K562 (cell line): ENCODE results near the gene MT1X. TPM values are rescaled to one million over a fixed set of nuclear protein-coding genes. Genes with fewer than 3 reads are reported as not detected.
A peak's percentile ranks its signal among the peaks of the same experiment; 100 is the strongest.
"Not testable (repeated sequence)": the region's sequence is repeated elsewhere in the genome, so short reads cannot be mapped to it uniquely, and the experiment has no call there.

ENCODE experiments used
- ATAC-seq: fragments of 200-7000 bp; cut with Tn5 transposase; 3 replicates; pipeline ENCODE4 v1.9.1; 2020; ENCODE audit warnings: moderate library complexity
- BruUV-seq: library from RNA; stranded (reverse); fragments of 400-500 nt; replicated peaks from 2 replicates; lab custom pipeline; 2021; lab: Mats Ljungman, UMichigan
- CTCF ChIA-PET: fragments of 300-600 bp; formaldehyde crosslinking; extraction: SDS; loops from one replicate; lab custom pipeline; 2021; ENCODE audit warnings: low intra/inter-chr PET ratio; lab: Yijun Ruan, JAX
- POLR2A ChIA-PET: fragments of 300-600, 350-650 bp; sonication (Branson Sonifier 250); formaldehyde crosslinking; extraction: SDS; loops from one replicate; lab custom pipeline; 2021; ENCODE audit warnings: antibody characterized with exemption, inconsistent platforms; lab: Yijun Ruan, JAX
- DNase-seq, 4 experiments: peaks; one replicate each; pipeline versions ENCODE4 v3.0.0 to v3.0.0-alpha.2; 2011 to 2018; ENCODE audit warnings: low spot score in 3 of 4, mixed read lengths in 3 of 4; ENCODE audit errors: extremely low read depth in 1 of 4
- FAIRE-seq: peaks from 2 replicates; lab custom pipeline; 2011; peaks lifted over from hg19 to GRCh38; lab: Jason Lieb, UNC
- H2AFZ ChIP-seq: 2 replicates; pipeline ENCODE4 v1.6.0; 2011; ENCODE audit warnings: low read depth, low read length, control low read depth, inconsistent platforms
- H3K27ac ChIP-seq: fragments of 200-600 bp; 3 replicates; pipeline ENCODE4 v1.8.0; 2011; ENCODE audit warnings: low read depth, mild to moderate bottlenecking, control low read depth, inconsistent platforms, low read length, moderate library complexity, mixed read lengths; ENCODE audit errors: extremely low read depth
- H3K27me3 ChIP-seq, 2 experiments: fragments of 300-600 bp in 1 of 2; 2 replicates in 1 of 2; 3 replicates in 1 of 2; pipeline versions ENCODE4 v1.6.0 to v1.8.0; 2011; ENCODE audit warnings: inconsistent platforms in 2 of 2, low read length in 2 of 2, mild to moderate bottlenecking in 1 of 2, mixed read lengths in 1 of 2, moderate library complexity in 1 of 2; ENCODE audit not compliant: control insufficient read depth in 2 of 2, insufficient read depth in 2 of 2
- H3K36me3 ChIP-seq: fragments of 300-600 bp; 3 replicates; pipeline ENCODE4 v1.8.0; 2011; ENCODE audit warnings: mild to moderate bottlenecking, low read length, inconsistent platforms; ENCODE audit not compliant: control insufficient read depth, insufficient read depth
- H3K4me1 ChIP-seq, 2 experiments: fragments of 200-600 bp in 1 of 2; replicated peaks in 1 of 2; 2 replicates in 1 of 2; 3 replicates in 1 of 2; pipeline versions ENCODE4 v1.5.1 to v1.8.0; 2011; ENCODE audit warnings: inconsistent platforms in 2 of 2, low read length in 2 of 2, mild to moderate bottlenecking in 1 of 2, mixed read lengths in 1 of 2, moderate library complexity in 1 of 2; ENCODE audit not compliant: control insufficient read depth in 2 of 2, insufficient read depth in 2 of 2
- H3K4me2 ChIP-seq: 2 replicates; pipeline ENCODE4 v1.6.1; 2011; ENCODE audit warnings: low read length, control low read depth, inconsistent platforms, mixed read lengths; ENCODE audit not compliant: insufficient read depth
- H3K4me3 ChIP-seq: fragments of 200-600 bp; sonication (generic), shearing (Covaris generic); 2 replicates; pipeline ENCODE4 v1.5.1; 2016; ENCODE audit warnings: control low read depth, inconsistent platforms
- H3K79me2 ChIP-seq: fragments of 200-600 bp; 3 replicates; pipeline ENCODE4 v1.8.0; 2011; ENCODE audit warnings: low read length, inconsistent platforms; ENCODE audit not compliant: control insufficient read depth, insufficient read depth
- H3K9ac ChIP-seq, 2 experiments: 2 replicates each; pipeline versions ENCODE4 v1.6.0 to v1.6.1; 2011; ENCODE audit warnings: low read depth in 2 of 2, low read length in 2 of 2, control low read depth in 1 of 2, inconsistent platforms in 1 of 2, mild to moderate bottlenecking in 1 of 2, mixed read lengths in 1 of 2; ENCODE audit not compliant: insufficient read depth in 1 of 2
- H3K9me1 ChIP-seq: one replicate; pipeline ENCODE4 v1.6.0; 2011; ENCODE audit warnings: inconsistent platforms, mild to moderate bottlenecking, low read length, moderate library complexity; ENCODE audit not compliant: control insufficient read depth, insufficient read depth
- H3K9me3 ChIP-seq: replicated peaks from 2 replicates; pipeline ENCODE4 v1.5.1; 2011; ENCODE audit warnings: low read depth, low read length, inconsistent platforms; ENCODE audit not compliant: control insufficient read depth, insufficient read depth
- H4K20me1 ChIP-seq: replicated peaks from 2 replicates; pipeline ENCODE4 v1.6.1; 2011; ENCODE audit warnings: low read length, inconsistent platforms, mixed read lengths; ENCODE audit not compliant: control insufficient read depth, insufficient read depth
- BRF1 ChIP-seq: IDR thresholded peaks from 3 replicates; pipeline ENCODE4 v1.6.1; 2011; ENCODE audit warnings: borderline replicate concordance, mild to moderate bottlenecking; ENCODE audit not compliant: insufficient read length; ENCODE audit errors: extremely low read depth
- CEBPG ChIP-seq, 3 experiments: fragments of 200-800 bp in 1 of 3; sonication (Bioruptor generic) in 1 of 3; sonication (generic) in 1 of 3; formaldehyde crosslinking in 1 of 3; IDR thresholded peaks in 2 of 3; conservative IDR thresholded peaks in 1 of 3; 2 replicates each; pipeline versions ENCODE4 v1.6.1 to v1.8.0; 2016 to 2022; ENCODE audit warnings: missing compliant biosample characterization in 2 of 3, missing genetic modification characterization in 2 of 3, mild to moderate bottlenecking in 1 of 3, missing genetic modification reagents in 1 of 3
- WGBS: fragments of 100-300 bp; shearing (Covaris generic); methylation state at CpG from one replicate; pipeline ENCODE4 v1.1.6; 2016; ENCODE audit warnings: low coverage, mixed read lengths; ENCODE audit not compliant: insufficient coverage; ENCODE audit errors: missing lambda C conversion rate; 5-methylcytosine and 5-hydroxymethylcytosine counted together
- in situ Hi-C: fragments of 300-500 bp; cut with MboI; formaldehyde crosslinking; loops from 4 replicates; pipeline ENCODE4 v1.15.0; 2018; ENCODE audit warnings: inconsistent platforms, mixed read lengths
- intact Hi-C: fragments of 100-400 bp; cut with micrococcal nuclease; formaldehyde crosslinking; loops from 2 replicates; pipeline ENCODE4 v1.14.2; 2022
- polyA plus RNA-seq, 8 experiments: library from polyadenylated mRNA; depleted of rRNA in 4 of 8; stranded (reverse) in 5 of 8; unstranded in 3 of 8; fragments of >200 nt; fragmentation: Nextera tagmentation in 2 of 8; fragmentation: Illumina TruSeq in 1 of 8; extraction: Ambion mirVana in 2 of 8; extraction: Trizol in 1 of 8; gene quantifications; 2 replicates each; pipeline versions ENCODE4 v1.2.1 to v1.2.3, GENCODE V29; 2011 to 2014; ENCODE audit warnings: inconsistent platforms in 1 of 8, missing spikeins in 1 of 8
- total RNA-seq, 7 experiments: library from RNA; depleted of rRNA in 6 of 7; stranded (reverse); fragments of >200 nt in 6 of 7; fragmentation: Illumina TruSeq in 2 of 7; extraction: Trizol in 2 of 7; gene quantifications; 2 replicates each; pipeline versions ENCODE4 v1.2.1 to v1.2.3, GENCODE V29; 2011 to 2021; ENCODE audit warnings: low replicate concordance in 1 of 7

MT1X gene
- total and polyA plus RNA-seq, 9 of the 15 experiments (the other 6 are each of a cell fraction or from before 2014, with no cell fraction given) = 4.9 to 22.8 (median 8.7) TPM

DNA sequence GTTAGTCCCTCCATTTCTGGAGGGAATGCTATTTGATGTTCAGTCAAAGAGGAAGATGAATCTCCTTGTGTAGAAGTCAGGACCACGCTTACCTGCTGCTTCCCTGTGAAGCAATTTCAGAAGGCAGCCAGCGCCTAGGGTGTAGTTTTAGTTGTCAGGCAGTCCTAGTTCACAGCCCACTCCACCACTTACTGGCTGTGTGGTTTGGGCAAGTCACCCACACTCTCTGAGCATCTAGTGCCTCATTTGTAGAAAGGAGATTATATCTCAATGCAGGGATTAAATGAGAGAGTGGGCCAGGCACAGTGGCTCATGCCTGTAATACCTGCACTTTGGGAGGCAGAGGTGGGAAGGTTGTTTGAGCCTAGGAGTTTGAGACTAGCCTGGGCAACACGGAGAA, 10.1 kb upstream of the MT1X start:
- H3K9me1 ChIP-seq, H3K36me3 ChIP-seq, BruUV-seq, ATAC-seq, FAIRE-seq, H3K4me3 ChIP-seq, H3K27ac ChIP-seq, DNase-seq, H3K79me2 ChIP-seq, CTCF ChIA-PET, H3K9ac ChIP-seq, in situ Hi-C loops, H2AFZ ChIP-seq, H4K20me1 ChIP-seq, H3K4me2 ChIP-seq, intact Hi-C loops, H3K9me3 ChIP-seq: not testable (repeated sequence)
- 0% methylated on average over 3 of the region's 3 CpGs for WGBS
- peaks cover 46 to 63% of the 10 kb centered on the region in 2 experiments for H3K27me3 ChIP-seq
- POLR2A ChIA-PET = interaction anchor here (0.7 kb wide), 1 partner anchor 84 kb away, joined by 3 read pairs; no protein-coding TSS in a partner anchor
- H3K4me1 ChIP-seq = peaks cover 0 to 11% of the 10 kb centered on the region in 2 experiments; a peak in 1 of 5 replicates

- POLR2A ChIA-PET = interaction anchor here (0.6 to 0.7 kb wide), 3 partner anchors 11 to 264 kb away, joined by 3 to 6 read pairs (median 4); no protein-coding TSS in a partner anchor
- Histone ChIP-seq H3K4me1 (peaks cover 0 to 11% of the 10 kb centered on the region in 2 experiments; a peak in 1 of 5 replicates), H3K36me3 (no peaks in the 10 kb centered on the region), H3K4me2 (no peak overlapping the region), H2AFZ (no peak overlapping the region)
- intact Hi-C loops = no loop called here
- no peak for FAIRE-seq
- TF ChIP-seq BRF1 (no peak), CEBPG (CRISPR knock-in tag; IDR thresholded peaks at IDR 0.05) (no peak), CEBPG (tag; conservative IDR thresholded peaks at IDR 0.05 in 1 of 2, IDR thresholded peaks at IDR 0.05 in 1 of 2) (0 out of 4 replicates have a peak, but pooled peaks of 1 of the 2 experiments have one; percentile 10)
- TF ChIP-seq, all 486 proteins: peak for 1
- Histone ChIP-seq H3K9me3 (no peaks in the 10 kb centered on the region), H3K9ac (no peak overlapping the region), H3K27me3 (peaks cover 40 to 59% of the 10 kb centered on the region in 2 experiments), H3K79me2 (no peaks in the 10 kb centered on the region), H3K27ac (no peak overlapping the region), H3K9me1 (no peaks in the 10 kb centered on the region), H4K20me1 (peaks cover 9% of the 10 kb centered on the region; the same call in 1 of the 2 replicates), H3K4me3 (no peak overlapping the region)
- DNase-seq (no peak), ATAC-seq (no peak)
- in situ Hi-C loops = no loop called here
- no TSS peak for BruUV-seq
- CTCF ChIA-PET = interaction anchor here (1.3 to 1.9 kb wide), 3 partner anchors 29 to 159 kb away, joined by 4 to 17 read pairs (median 11); no protein-coding TSS in a partner anchor
- WGBS = 19% methylated on average over 11 of the region's 11 CpGs
These were observed 9.3 kb upstream of the MT1X start for GRCh38 chr16:56672761-56673536.
